Activated CD4-positive, alpha-beta memory T cell treated with anti-CD3 and anti-CD28 coated beads, Interleukin-2, amount 10 ng/mL, durations not matched to agents 7 days and 5 days (primary cell): Measurements from ENCODE around the gene HLA-B. TPM values are rescaled to one million over a fixed set of nuclear protein-coding genes. Genes with fewer than 3 reads are reported as not detected.

ENCODE experiments used
- CTCF ChIA-PET: fragments of 350-600 bp; sonication (Branson Sonifier 250); formaldehyde crosslinking; loops from one replicate; lab custom pipeline; 2021; ENCODE audit warnings: antibody characterized with exemption, inconsistent platforms; lab: Charles Lee
- POLR2A ChIA-PET: fragments of 350-600 bp; sonication (Branson Sonifier 250); formaldehyde crosslinking; loops from one replicate; lab custom pipeline; 2021; ENCODE audit warnings: antibody characterized with exemption; lab: Charles Lee
- DNase-seq: peaks from one replicate; pipeline ENCODE4 v3.0.0-alpha.2; 2020
- H3K27ac Mint-ChIP-seq: one replicate; pipeline ENCODE4 v1.8.0; 2021; ENCODE audit warnings: mild to moderate bottlenecking, mixed read lengths
- H3K27me3 Mint-ChIP-seq: one replicate; pipeline ENCODE4 v1.8.0; 2021; ENCODE audit warnings: mixed read lengths
- H3K36me3 Mint-ChIP-seq: one replicate; pipeline ENCODE4 v1.8.0; 2021; ENCODE audit warnings: low read depth, mixed read lengths
- H3K4me1 Mint-ChIP-seq: one replicate; pipeline ENCODE4 v1.8.0; 2021; ENCODE audit warnings: mixed read lengths
- H3K4me3 Mint-ChIP-seq: one replicate; pipeline ENCODE4 v1.8.0; 2021; ENCODE audit warnings: mild to moderate bottlenecking, mixed read lengths
- H3K9me3 Mint-ChIP-seq: one replicate; pipeline ENCODE4 v1.8.0; 2021; ENCODE audit warnings: mixed read lengths
- total RNA-seq, 2 experiments: library from RNA; stranded (reverse); gene quantifications; one replicate each; pipeline ENCODE4 v1.2.3, GENCODE V29; 2021

The HLA-B gene
- total RNA-seq, 2 experiments from 2014 or later: 5,151 to 5,157 TPM

DNA sequence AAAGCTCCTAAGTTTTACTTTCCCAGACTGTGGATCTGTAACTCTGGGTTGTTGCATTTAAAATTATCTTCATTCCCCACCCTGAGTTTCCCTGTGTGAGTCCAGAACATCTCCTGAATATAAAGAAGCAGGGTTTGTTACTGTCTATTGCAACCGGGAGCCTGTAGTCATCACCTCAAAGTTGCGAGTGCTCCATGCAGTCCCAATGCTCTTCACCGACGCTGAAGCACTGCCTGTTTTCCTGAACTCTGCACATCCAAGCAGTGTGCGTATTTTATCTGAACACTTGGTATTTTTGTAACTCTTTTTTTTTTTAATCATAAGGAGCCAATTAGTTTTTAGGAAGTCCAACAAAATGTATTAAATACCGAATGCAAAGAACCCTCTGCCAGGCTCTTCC, 907 bp upstream of the HLA-B start:
- H3K36me3 Mint-ChIP-seq: peaks cover 73% of the 10 kb centered on the region
- ChIA-PET CTCF (interaction anchor here (1.0 kb wide), 2 partner anchors 9 to 161 kb away, joined by 3 to 6 read pairs; no protein-coding TSS in a partner anchor), POLR2A (interaction anchor here (1.0 to 2.9 kb wide), 6 partner anchors 9 to 199 kb away, joined by 3 to 19 read pairs (median 8); partner anchors contain the start of gene TCF19)
- H3K4me1 Mint-ChIP-seq: peaks cover 49% of the 10 kb centered on the region
- DNase-seq: no peak
- H3K27ac Mint-ChIP-seq: peak overlapping the region; percentile 99
- H3K9me3 Mint-ChIP-seq: peaks cover 5% of the 10 kb centered on the region
- peak overlapping the region; percentile 99 for H3K4me3 Mint-ChIP-seq
- peaks cover 7% of the 10 kb centered on the region for H3K27me3 Mint-ChIP-seq

DNA sequence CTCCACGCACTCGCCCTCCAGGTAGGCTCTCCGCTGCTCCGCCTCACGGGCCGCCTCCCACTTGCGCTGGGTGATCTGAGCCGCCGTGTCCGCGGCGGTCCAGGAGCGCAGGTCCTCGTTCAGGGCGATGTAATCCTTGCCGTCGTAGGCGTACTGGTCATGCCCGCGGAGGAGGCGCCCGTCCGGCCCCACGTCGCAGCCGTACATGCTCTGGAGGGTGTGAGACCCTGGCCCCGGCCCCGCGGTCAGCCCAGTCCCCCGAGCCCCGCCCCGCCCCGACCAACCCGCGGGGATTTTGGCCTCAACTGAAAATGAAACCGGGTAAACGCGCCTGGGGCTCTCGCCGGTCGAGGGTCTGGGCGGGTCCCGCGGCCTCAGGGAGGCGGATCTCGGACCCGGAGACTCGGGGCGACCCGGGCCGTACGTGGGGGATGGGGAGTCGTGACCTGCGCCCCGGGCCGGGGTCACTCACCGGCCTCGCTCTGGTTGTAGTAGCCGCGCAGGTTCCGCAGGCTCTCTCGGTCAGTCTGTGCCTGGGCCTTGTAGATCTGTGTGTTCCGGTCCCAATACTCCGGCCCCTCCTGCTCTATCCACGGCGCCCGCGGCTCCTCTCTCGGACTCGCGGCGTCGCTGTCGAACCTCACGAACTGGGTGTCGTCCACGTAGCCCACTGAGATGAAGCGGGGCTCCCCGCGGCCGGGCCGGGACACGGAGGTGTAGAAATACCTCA, 598 bp downstream of the HLA-B start:
- Mint-ChIP-seq H3K36me3 (peaks cover 81% of the 10 kb centered on the region), H3K4me1 (peaks cover 60% of the 10 kb centered on the region), H3K27ac (peak overlapping the region; percentile 99), H3K4me3 (peak overlapping the region; percentile 99), H3K27me3 (peaks cover 2% of the 10 kb centered on the region), H3K9me3 (peaks cover 5% of the 10 kb centered on the region)
- CTCF ChIA-PET: no interaction called here
- POLR2A ChIA-PET: interaction anchor here (2.4 to 5.0 kb wide), 4 partner anchors 83 to 159 kb away, joined by 14 to 66 read pairs (median 28); no protein-coding TSS in a partner anchor
- peak; percentile 80 for DNase-seq

DNA sequence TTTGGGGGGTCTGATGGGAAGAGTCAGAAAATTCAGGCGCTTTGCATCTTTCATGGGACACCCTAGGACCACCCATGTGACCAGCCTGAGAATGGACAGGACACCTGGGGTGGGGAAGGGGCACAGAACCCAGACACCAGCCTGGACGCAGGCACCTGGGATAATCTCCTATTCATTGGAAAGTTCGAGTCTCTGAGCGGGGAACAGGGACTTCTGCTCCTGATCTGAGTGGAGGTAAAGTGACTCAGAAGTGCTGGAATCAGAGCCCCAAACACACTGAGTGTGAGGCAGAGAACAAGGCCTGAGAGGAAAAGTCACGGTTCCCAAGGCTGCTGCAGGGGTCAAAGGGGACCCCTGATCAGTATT, 1.4 kb downstream of the HLA-B start:
- Mint-ChIP-seq H3K27me3 (no peaks in the 10 kb centered on the region), H3K9me3 (peaks cover 3% of the 10 kb centered on the region), H3K4me3 (peak overlapping the region; percentile 99), H3K36me3 (peaks cover 73% of the 10 kb centered on the region), H3K27ac (peak overlapping the region; percentile 55), H3K4me1 (peaks cover 63% of the 10 kb centered on the region)
- POLR2A ChIA-PET: interaction anchor here (2.4 to 5.0 kb wide), 4 partner anchors 83 to 197 kb away, joined by 6 to 66 read pairs (median 25); partner anchors contain the start of gene TCF19
- DNase-seq: no peak
- CTCF ChIA-PET: no interaction called here

DNA sequence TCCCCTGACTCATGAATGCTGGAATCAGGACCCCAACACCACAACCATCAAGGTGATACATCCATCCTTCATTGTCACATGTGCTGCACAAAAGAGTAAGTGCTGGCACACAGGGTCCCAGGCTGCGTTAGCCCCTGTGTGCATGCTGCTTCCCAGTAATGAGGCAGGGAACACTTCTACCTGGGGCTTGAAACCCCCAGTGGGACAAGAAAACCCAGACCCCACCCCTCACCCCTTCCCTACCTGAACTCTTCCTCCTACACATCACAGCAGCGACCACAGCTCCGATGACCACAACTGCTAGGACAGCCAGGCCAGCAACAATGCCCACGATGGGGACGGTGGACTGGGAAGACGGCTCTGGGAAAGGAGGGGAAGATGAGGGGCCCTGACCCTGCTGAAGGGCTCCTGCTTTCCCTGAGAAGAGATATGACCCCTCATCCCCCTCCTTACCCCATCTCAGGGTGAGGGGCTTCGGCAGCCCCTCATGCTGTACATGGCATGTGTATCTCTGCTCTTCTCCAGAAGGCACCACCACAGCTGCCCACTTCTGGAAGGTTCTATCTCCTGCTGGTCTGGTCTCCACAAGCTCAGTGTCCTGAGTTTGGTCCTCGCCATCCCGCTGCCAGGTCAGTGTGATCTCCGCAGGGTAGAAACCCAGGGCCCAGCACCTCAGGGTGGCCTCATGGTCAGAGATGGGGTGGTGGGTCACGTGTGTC, 2.0 kb downstream of the HLA-B start:
- ChIA-PET POLR2A (interaction anchor here (2.3 to 5.0 kb wide), 5 partner anchors 82 to 196 kb away, joined by 6 to 66 read pairs (median 14); partner anchors contain the start of gene TCF19), CTCF (interaction anchor here (1.3 kb wide), 1 partner anchor 85 kb away, joined by 4 read pairs; no protein-coding TSS in a partner anchor)
- Mint-ChIP-seq H3K36me3 (peaks cover 69% of the 10 kb centered on the region), H3K9me3 (no peaks in the 10 kb centered on the region), H3K27ac (peak overlapping the region; percentile 55), H3K4me1 (peaks cover 62% of the 10 kb centered on the region), H3K27me3 (no peaks in the 10 kb centered on the region), H3K4me3 (peak overlapping the region; percentile 99)
- DNase-seq: peak; percentile 19

DNA sequence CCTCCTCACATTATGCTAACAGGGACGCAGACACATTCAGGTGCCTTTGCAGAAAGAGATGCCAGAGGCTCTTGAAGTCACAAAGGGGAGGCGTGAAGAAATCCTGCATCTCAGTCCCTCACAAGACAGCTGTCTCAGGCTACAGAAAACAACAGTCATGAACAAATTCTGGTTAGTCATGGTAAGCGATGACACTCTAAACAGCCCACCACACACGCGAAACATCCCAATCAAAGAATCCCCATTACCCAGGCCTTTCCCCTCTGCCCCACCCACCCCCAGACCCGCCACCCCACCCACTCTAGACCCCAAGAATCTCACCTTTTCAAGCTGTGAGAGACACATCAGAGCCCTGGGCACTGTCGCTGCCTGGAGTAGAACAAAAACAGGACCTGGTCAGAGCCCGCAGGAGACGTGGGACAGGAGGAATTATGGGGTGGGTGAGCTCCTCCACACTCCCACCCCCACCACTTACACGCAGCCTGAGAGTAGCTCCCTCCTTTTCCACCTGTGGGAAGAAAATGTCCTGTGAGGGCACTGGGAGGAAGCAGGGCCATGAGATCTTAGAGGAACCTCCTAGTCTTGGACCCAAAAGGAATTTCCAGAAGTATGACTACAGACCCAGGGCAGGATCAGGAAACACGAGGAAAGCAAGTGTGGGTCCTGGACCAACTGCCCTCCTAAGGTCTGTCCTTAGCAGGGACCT, 2.7 kb downstream of the HLA-B start:
- Mint-ChIP-seq H3K36me3 (peaks cover 66% of the 10 kb centered on the region), H3K4me3 (peak overlapping the region; percentile 99), H3K27me3 (no peaks in the 10 kb centered on the region), H3K4me1 (peaks cover 57% of the 10 kb centered on the region), H3K9me3 (no peaks in the 10 kb centered on the region), H3K27ac (peak overlapping the region; percentile 52)
- no peak for DNase-seq
- CTCF ChIA-PET: interaction anchor here (1.3 kb wide), 1 partner anchor 84 kb away, joined by 4 read pairs; no protein-coding TSS in a partner anchor
- POLR2A ChIA-PET: interaction anchor here (1.0 to 5.0 kb wide), 11 partner anchors 12 to 1140 kb away, joined by 3 to 66 read pairs (median 5); partner anchors contain the start of gene TCF19

DNA sequence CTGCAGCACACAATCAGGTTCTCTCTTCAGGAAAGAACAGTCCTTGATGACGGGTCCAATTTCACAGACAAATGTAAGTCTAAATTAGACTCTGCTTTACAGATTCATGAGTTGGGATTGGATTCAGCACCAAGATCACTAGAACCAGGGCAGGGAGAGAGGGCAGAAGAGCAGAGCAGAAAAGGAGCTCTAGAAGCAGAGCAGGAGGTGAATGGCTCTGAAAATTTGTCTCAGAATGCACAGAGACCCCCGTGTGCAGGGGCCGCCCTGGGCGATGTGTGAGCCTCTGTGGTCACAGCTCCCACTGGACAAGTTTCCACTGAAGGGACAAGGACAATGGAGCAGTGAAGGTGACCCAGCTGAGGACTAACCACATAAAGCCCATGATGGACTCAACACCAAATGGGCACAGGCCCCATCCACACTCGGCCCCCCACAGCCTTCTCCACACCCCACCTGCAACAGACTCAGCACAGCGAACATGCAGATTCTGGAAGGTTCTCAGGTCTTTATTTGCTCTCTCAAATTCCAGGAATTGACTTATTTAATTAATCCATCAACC, 3.5 kb downstream of the HLA-B start:
- ChIA-PET CTCF (interaction anchor here (0.6 kb wide), 1 partner anchor 13 kb away, joined by 3 read pairs; no protein-coding TSS in a partner anchor), POLR2A (interaction anchor here (0.6 to 5.0 kb wide), 15 partner anchors 8 to 1139 kb away, joined by 3 to 66 read pairs (median 4); partner anchors contain the start of gene TCF19)
- Mint-ChIP-seq H3K36me3 (peaks cover 64% of the 10 kb centered on the region), H3K9me3 (no peaks in the 10 kb centered on the region), H3K4me1 (peaks cover 48% of the 10 kb centered on the region), H3K27ac (peak overlapping the region; percentile 6), H3K4me3 (peak overlapping the region; percentile 99), H3K27me3 (no peaks in the 10 kb centered on the region)
- no peak for DNase-seq

DNA sequence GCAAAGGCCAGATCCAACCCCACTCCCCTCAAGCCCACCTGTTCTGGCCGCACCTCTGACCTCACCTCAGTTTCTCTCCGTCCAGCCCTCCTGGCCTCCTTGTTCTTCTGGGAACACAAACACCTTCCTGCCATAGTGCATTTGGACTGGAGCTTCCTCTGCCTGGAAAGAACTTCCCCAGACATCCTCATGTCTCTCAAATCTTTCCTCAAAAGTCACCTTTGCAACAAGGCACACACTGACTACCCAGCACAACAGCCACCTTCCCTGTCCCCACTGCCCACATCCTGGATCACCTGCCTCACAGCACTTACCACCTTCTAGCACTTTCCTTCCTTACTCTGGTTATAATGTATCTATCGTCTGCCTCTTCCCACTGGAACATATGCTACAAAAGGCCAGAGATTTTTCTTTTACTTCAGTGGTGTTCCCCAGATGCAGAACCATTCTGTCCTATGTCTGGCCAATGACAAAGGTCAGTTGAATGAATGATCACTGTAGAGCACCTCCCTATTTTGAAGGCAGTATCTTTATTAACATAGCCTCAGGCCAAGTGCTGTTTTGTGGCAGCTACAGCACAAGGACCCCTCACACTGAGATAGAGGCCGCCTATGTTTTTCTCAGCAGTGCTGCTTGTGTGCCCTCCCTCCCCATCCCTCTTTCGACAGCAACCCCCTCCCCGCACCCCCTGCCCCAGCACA, 4.1 kb downstream of the HLA-B start:
- POLR2A ChIA-PET: interaction anchor here (0.6 to 5.0 kb wide), 16 partner anchors 8 to 194 kb away, joined by 3 to 66 read pairs (median 4); partner anchors contain the start of gene TCF19
- Mint-ChIP-seq H3K36me3 (peaks cover 58% of the 10 kb centered on the region), H3K9me3 (no peaks in the 10 kb centered on the region), H3K27me3 (no peaks in the 10 kb centered on the region), H3K27ac (peak overlapping the region; percentile 36), H3K4me1 (peaks cover 42% of the 10 kb centered on the region), H3K4me3 (no peak overlapping the region)
- CTCF ChIA-PET: no interaction called here
- DNase-seq: peak; percentile 27

DNA sequence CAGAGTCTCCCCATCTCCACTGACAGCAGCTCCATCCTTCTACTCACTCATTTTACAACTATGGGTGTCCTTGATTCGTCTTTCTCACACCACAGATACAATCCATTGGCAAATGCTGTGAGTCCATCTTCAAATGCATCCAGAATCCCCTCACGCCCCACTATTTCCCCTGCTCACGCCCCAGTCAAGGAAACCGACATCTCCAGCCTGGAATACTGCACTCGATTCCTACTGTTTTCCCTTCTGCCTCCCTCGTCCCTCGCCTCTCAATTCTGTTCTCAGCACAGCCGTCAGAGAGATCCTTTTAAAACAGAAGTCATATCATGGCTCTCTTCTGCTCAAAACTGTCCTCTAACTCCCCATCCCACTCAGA, 4.7 kb downstream of the HLA-B start:
- Mint-ChIP-seq H3K4me1 (peaks cover 41% of the 10 kb centered on the region), H3K27ac (peak overlapping the region; percentile 36), H3K9me3 (no peaks in the 10 kb centered on the region), H3K36me3 (peaks cover 55% of the 10 kb centered on the region), H3K4me3 (no peak overlapping the region), H3K27me3 (peaks cover 2% of the 10 kb centered on the region)
- ChIA-PET CTCF (interaction anchor here (0.7 kb wide), 1 partner anchor 14 kb away, joined by 3 read pairs; no protein-coding TSS in a partner anchor), POLR2A (interaction anchor here (0.6 to 5.0 kb wide), 9 partner anchors 11 to 194 kb away, joined by 3 to 66 read pairs (median 4); partner anchors contain the start of gene TCF19)
- DNase-seq: no peak

DNA sequence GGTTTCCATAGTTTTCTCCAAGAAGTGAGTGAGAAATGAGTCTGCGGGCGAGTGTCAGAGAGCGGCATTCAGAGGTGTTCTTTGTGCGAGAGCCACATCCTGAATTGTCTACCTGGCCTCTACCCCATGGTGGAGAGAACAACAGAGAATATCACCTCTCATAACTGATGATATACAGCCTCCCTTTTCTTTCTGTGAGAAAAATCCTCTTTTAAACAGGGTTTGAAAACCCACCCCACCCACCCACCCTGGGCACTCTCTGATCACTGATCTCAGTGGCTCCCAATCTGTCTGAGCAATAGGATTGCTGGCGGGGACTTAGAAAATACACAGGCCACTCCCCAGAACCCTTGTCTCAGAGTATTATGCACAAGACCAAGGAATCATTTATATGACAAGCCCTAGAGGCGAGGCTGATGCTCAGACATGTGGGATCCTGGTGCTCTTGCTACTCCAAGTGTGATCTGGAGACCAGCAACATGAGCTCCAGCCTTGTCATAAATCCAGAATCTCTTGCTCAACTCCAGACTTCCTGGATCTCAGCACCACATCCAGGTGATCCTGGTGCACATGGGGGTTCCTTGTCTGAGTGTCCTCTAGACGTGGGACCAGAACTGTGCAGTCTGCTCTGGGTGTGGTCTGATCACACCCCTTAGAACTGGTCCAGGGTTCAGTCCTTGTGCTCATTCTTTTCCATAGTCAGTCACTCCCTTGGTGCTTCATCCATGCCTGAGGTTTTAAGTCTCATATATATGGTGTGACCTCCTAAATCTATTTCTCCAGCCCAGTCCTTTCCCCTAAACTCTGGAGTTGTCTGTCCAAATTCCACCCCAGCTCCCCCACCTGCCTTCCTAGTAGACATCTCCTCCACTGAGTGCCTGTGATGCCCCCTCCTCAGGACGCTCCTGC, 5.3 kb downstream of the HLA-B start:
- H3K27me3 Mint-ChIP-seq: peaks cover 2% of the 10 kb centered on the region
- ChIA-PET CTCF (interaction anchor here (0.7 kb wide), 1 partner anchor 15 kb away, joined by 3 read pairs; no protein-coding TSS in a partner anchor), POLR2A (interaction anchor here (0.6 to 5.0 kb wide), 8 partner anchors 12 to 193 kb away, joined by 3 to 66 read pairs (median 4); partner anchors contain the start of gene TCF19)
- no peak overlapping the region for H3K4me3 Mint-ChIP-seq
- H3K36me3 Mint-ChIP-seq: peaks cover 48% of the 10 kb centered on the region
- peak overlapping the region; percentile 36 for H3K27ac Mint-ChIP-seq
- H3K4me1 Mint-ChIP-seq: peaks cover 41% of the 10 kb centered on the region
- peak; percentile 24 for DNase-seq
- H3K9me3 Mint-ChIP-seq: no peaks in the 10 kb centered on the region

DNA sequence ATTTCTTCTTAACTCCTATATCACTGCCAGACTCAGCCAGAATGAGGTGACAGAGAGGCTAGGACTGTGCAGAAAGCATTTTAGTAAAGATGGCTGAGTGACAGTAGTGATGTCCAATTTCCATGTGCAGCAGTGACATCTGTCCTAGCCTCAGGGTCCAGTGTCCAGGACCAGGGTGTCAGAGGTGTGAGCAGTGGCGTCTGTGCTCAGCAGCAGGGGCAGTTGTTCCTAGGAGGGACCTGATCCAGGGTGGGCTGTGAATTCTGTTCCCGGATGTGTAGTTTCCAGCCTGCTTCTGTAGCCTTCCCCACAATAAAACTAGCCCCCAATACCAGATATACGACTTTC, 6.0 kb downstream of the HLA-B start:
- Mint-ChIP-seq H3K4me3 (no peak overlapping the region), H3K27ac (no peak overlapping the region), H3K9me3 (no peaks in the 10 kb centered on the region), H3K4me1 (peaks cover 41% of the 10 kb centered on the region), H3K36me3 (peaks cover 43% of the 10 kb centered on the region), H3K27me3 (peaks cover 2% of the 10 kb centered on the region)
- DNase-seq: no peak
- ChIA-PET CTCF (no interaction called here), POLR2A (interaction anchor here (0.7 kb wide), 1 partner anchor 53 kb away, joined by 3 read pairs; no protein-coding TSS in a partner anchor)
